Mucosa of descending colon (tissue), 3 donors: Measurements from ENCODE around the gene SH3PXD2A. TPM values are rescaled to one million over a fixed set of nuclear protein-coding genes. Genes with fewer than 3 reads are reported as not detected.

ENCODE experiments used
- ATAC-seq: fragments of 200-7000 bp; cut with Tn5 transposase; one replicate; pipeline ENCODE4 v1.9.1; 2020; ENCODE audit warnings: mild to moderate bottlenecking, moderate library complexity
- DNase-seq, 3 donors: peaks; one replicate each; pipeline ENCODE4 v3.0.0-alpha.2; 2020
- H3K36me3 ChIP-seq: fragments of 200-600 bp; one replicate; pipeline ENCODE4 v1.8.0; 2021; ENCODE audit warnings: low read depth, mild to moderate bottlenecking
- H3K4me1 ChIP-seq: fragments of 200-600 bp; one replicate; pipeline ENCODE4 v1.8.0; 2021; ENCODE audit warnings: low read depth, mild to moderate bottlenecking
- H3K4me3 ChIP-seq: fragments of 200-600 bp; one replicate; pipeline ENCODE4 v1.8.0; 2021; ENCODE audit warnings: mild to moderate bottlenecking
- H3K9me3 ChIP-seq: fragments of 200-600 bp; one replicate; pipeline ENCODE4 v1.8.0; 2021; ENCODE audit warnings: mild to moderate bottlenecking
- CTCF ChIP-seq: fragments of 200-600 bp; IDR thresholded peaks from one replicate; pipeline ENCODE4 v1.8.0; 2022; ENCODE audit warnings: antibody characterized with exemption, mild to moderate bottlenecking
- intact Hi-C, 2 donors: fragments of 100-400 bp; cut with DNase I in 1 of 2; cut with micrococcal nuclease in 1 of 2; formaldehyde crosslinking; loops; one replicate each; pipeline versions ENCODE4 v1.11.0 to v1.11.1; 2022; cut with DNase I, micrococcal nuclease
- total RNA-seq, 3 donors: library from RNA; stranded (reverse); fragmentation: NEBNext Ultra II Directional in 2 of 3; extraction: Animal tissue kit (Norgen Biotek cat#: 25700) in 2 of 3; gene quantifications; one replicate each; pipeline versions ENCODE4 v1.2.1 to v1.2.4, GENCODE V29; 2021 to 2023
- donor health status: DM: no; HTN: no; CAD: no; lungs with moderate emphysema.
- donor health status: DM: no; HTN: no; CAD: no.
- donor health status: DM: no; HTN: yes; CAD: no.

SH3PXD2A gene
- total RNA-seq, 3 donors from 2014 or later: 46.1 to 91.4 (median 60.6) TPM

DNA sequence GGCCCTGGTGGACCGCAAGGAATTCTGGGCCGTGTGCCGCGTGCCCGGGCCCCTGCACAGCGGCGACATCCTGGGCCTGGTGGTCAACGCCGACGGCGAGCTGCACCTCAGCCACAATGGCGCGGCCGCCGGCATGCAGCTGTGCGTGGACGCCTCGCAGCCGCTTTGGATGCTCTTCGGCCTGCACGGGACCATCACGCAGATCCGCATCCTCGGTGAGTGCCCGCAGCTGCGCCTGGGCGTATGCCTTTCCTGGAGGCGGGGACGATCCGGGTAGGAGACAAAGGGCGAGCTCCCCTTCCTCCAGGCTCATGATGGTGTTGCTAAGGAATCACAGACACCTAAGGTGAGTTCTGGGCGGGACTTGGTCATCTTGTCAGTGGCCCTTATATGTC lies 270.4 kb downstream of the SH3PXD2A start:
- no peak for TF ChIP-seq CTCF
- H3K9me3 ChIP-seq: no peaks in the 10 kb centered on the region
- no peaks in the 10 kb centered on the region for H3K36me3 ChIP-seq
- ATAC-seq (no peak), DNase-seq (no peak)
- H3K4me3 ChIP-seq: no peak overlapping the region
- intact Hi-C loops: no loop called here
- H3K4me1 ChIP-seq: peaks cover 4% of the 10 kb centered on the region

DNA sequence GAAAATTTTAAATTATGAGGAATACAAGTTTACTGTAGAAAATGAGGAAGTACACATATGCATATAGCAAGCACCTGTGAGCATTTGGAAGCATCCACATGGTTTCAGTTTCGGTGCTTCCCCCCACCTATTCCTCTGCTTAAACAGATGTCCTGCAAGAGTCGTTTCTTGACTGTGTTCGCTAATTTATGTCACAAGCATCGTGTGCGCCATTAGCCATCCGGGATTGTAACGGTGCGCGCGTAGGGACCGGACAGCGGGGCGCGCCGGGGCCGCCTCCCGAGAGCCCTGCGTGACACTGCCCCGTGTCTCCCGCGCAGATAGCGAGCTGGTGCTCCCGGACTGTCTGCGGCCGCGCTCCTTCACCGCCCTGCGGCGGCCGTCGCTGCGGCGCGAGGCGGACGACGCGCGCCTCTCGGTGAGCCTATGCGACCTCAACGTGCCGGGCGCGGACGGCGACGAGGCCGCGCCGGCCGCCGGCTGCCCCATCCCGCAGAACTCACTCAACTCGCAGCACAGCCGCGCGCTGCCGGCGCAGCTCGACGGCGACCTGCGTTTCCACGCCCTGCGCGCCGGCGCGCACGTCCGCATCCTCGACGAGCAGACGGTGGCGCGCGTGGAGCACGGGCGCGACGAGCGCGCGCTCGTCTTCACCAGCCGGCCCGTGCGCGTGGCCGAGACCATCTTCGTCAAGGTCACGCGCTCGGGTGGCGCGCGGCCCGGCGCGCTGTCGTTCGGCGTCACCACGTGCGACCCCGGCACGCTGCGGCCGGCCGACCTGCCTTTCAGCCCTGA lies 271.0 kb downstream of the SH3PXD2A start:
- H3K36me3 ChIP-seq: no peaks in the 10 kb centered on the region
- DNase-seq (peak in 2 of 3 donors; percentile 39 to 50), ATAC-seq (peak; percentile 55)
- no peak overlapping the region for H3K4me3 ChIP-seq
- no peaks in the 10 kb centered on the region for H3K9me3 ChIP-seq
- intact Hi-C loops: no loop called here
- no peak for TF ChIP-seq CTCF
- H3K4me1 ChIP-seq: peaks cover 10% of the 10 kb centered on the region

- intact Hi-C loops: no loop called here
These were observed 271.5 kb downstream of the SH3PXD2A start for GRCh38 chr10:103583871-103584215.

GRCh38 chr10:103582331-103583123 lies 272.8 kb downstream of the SH3PXD2A start:
- intact Hi-C loops: no loop called here
- Histone ChIP-seq H3K36me3 (no peaks in the 10 kb centered on the region), H3K9me3 (no peaks in the 10 kb centered on the region), H3K4me1 (peaks cover 17% of the 10 kb centered on the region), H3K4me3 (no peak overlapping the region)
- no peak for TF ChIP-seq CTCF
- ATAC-seq (no peak), DNase-seq (no peak)

More at GRCh38 chr10:103583871-103584215, 271.5 kb downstream of the SH3PXD2A start:
- Histone ChIP-seq H3K4me3 (no peak overlapping the region), H3K36me3 (no peaks in the 10 kb centered on the region), H3K9me3 (no peaks in the 10 kb centered on the region), H3K4me1 (peaks cover 14% of the 10 kb centered on the region)
- no peak for ATAC-seq
- no peak for DNase-seq
- no peak for TF ChIP-seq CTCF

GRCh38 chr10:103581499-103581898 lies 273.9 kb downstream of the SH3PXD2A start:
- H3K36me3 ChIP-seq: no peaks in the 10 kb centered on the region
- TF ChIP-seq CTCF: no peak
- H3K4me1 ChIP-seq: peaks cover 17% of the 10 kb centered on the region
- no peak for DNase-seq
- no peaks in the 10 kb centered on the region for H3K9me3 ChIP-seq
- ATAC-seq: no peak
- no peak overlapping the region for H3K4me3 ChIP-seq
- intact Hi-C loops: no loop called here
